IPS-NIHi11 (cell line): ENCODE data around the gene GTF2F1.
"Not testable (repeated sequence)": the region's sequence is repeated elsewhere in the genome, so short reads cannot be mapped to it uniquely, and the experiment has no call there.

Source experiments
- DNase-seq: peaks from one replicate; pipeline ENCODE4 v3.0.0; 2012; ENCODE audit warnings: mixed read lengths, low spot score

Gene GTF2F1

DNA sequence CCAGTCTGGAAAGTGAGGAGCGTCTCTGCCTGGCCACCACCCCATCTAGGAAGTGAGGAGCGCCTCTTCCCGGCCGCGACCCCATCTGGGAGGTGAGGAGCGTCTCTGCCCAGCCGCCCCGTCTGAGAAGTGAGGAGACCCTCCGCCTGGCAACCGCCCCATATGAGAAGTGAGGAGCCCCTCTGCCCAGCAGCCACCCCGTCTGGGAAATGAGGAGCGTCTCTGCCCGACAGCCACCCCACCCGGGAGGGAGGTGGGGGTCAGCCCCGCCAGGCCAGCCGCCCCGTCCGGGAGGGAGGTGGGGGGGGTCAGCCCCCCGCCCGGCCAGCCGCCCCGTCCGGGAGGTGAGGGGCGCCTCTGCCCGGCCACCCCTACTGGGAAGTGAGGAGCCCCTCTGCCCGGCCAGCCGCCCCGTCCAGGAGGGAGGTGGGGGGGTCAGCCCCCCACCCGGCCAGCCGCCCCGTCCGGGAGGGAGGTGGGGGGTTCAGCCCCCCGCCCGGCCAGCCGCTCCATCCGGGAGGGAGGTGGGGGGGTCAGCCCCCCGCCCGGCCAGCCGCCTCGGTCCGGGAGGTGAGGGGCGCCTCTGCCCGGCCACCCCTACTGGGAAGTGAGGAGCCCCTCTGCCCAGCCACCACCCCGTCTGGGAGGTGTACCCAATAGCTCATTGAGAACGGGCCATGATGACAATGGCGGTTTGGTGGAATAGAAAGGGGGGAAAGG is 37.5 kb downstream of the GTF2F1 start:
- not testable (repeated sequence) for DNase-seq

DNA sequence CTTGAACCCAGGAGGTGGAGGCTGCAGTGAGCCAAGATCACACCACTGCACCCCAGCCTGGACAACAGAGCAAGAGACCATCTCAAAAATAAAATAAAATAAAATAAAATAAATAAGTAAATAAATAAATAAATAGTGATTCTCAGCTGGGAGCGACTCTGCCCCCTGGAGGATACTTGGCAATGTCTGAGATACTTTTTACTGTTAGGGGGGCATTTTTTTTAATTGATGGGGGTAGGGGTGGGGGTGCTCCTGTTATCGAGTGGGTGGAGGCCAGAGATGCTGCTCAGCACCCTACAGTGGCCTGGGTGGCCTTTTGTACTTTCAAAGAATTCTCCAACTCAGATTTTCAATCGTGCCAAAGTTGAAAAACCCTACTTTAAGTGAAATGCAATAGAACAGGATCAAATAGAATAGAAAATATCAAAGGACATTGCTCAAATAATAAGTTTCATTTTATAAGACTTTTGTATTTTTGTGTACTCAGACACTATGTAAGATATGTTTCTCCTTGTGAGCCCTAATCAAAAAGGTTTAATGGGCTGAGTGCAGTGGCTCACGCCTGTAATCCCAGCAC is 38.8 kb downstream of the GTF2F1 start:
- no peak for DNase-seq

DNA sequence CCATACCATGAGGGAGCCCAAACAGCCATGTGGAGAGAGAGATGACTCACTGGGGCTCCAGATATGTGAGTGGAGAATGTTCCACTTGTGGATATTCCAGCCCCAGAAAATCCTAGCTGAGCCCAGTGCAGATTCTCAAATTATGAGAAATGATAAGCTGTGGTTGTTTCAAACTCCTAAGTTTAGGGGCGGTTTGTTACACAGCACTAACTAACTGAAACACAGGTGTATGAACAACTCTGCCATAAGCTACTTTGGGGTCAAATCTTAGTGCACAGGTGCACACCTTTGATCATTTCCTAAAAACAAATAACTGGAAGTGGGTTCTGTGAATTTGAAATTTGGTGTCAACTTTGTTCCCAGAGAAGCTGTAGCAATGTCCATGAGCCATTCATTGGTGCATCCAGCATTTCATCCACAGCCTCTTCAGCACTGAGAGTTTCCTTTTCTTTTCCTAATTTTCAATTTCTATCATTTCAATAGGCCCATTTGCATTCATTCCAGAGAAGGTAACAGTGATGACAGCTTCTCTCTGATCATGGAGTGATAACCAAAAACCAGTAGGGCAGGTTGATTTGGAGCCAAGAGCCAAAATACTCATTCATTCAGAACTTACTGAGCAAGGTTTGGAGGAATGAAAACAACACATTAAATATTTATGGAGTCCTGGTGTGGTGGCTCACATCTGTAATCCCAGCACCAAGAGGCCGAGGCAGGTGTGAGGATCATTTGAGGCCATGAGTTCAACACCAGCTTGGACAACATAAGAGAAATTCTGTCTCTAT is 40.4 kb downstream of the GTF2F1 start:
- DNase-seq: no peak

DNA sequence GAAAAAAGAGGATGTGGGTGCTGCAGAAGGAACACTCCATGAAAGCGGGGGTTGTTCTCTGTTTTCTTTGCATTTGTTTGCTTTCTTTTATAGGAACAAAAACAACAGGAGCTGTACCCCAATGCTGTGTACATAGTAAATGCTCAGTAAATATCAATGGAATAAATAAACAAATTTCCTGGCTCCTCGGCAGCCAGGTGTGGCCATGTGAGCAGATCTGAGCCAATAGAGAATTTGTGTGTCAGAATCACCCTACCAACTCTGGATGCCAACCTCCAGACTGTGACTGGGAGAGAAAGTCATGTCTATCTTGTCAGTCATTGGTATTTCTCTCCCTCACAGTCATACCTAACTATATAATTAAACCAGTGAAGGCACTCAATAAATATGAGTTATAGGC is 42.3 kb downstream of the GTF2F1 start:
- no peak for DNase-seq

DNA sequence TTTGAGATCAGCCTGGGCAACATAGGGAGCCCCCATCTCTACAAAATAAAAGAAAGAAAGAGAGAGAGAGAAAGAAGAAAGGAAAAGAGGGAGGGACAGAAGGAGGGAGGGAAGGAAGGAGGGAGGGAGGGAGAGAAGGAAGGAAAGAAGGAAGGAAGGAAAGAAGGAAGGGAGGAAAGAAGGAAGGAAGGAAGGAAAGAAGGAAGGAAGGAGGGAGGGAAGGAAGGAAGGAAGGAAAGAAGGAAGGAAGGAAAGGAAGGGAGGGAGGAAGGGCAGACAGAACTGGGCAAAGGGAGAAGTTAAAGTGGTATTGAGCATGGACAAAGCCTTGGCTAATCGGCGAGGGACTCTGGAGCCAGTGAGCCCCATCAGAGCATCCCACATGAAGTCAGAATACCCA is 43.7 kb downstream of the GTF2F1 start:
- not testable (repeated sequence) for DNase-seq

DNA sequence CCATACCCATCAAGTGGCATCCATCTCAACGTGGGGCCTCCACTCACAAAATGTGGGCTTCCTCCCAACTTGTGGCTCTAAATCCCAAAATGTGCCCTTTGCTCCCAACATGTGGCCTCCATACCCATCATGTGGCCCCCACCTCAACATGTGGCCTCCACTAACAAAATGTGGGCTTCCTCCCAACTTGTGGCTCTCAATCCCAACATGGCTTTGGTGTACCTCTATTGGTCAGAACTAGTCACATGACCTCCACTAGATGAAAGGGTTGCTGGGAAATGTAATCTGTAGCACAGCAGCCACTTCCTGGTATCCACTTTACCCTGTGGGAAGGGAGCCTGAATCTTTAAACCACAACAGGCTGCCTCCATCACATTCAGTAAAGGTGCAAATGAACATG is 49.5 kb downstream of the GTF2F1 start:
- no peak for DNase-seq

DNA sequence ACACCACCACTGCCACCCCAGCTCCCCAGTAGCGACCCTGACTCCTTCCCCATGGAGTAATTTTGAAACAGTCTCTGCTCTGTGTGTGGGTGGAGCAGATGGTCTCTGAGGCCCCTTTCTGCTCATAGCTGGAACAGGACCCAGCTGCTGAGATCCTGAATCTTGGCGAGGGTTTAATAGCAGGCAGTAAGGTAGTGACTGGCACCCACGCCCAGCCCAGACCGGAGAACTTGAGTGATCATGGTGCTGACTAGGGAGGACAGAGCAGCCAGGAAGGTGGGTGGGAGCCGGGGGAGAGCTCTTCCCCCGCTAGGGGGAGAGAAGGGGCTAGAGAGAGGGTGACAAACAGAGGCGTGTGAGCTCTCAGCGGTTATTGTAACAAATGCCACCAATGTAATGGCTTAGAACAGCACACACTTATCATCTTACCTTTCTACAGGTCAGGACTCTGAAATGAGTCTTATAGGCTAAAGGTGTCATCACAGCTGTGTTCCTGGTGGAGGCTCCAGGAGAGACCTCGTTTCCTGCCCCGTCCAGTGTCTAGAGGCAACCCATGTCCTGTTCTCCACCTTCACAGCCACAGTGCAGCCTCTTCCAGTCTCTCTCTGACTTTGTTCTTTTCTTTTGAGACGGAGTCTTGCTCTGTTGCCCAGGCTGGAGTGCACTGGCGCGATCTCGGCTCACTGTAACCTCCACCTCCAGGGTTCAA is 52.3 kb downstream of the GTF2F1 start:
- no peak for DNase-seq

DNA sequence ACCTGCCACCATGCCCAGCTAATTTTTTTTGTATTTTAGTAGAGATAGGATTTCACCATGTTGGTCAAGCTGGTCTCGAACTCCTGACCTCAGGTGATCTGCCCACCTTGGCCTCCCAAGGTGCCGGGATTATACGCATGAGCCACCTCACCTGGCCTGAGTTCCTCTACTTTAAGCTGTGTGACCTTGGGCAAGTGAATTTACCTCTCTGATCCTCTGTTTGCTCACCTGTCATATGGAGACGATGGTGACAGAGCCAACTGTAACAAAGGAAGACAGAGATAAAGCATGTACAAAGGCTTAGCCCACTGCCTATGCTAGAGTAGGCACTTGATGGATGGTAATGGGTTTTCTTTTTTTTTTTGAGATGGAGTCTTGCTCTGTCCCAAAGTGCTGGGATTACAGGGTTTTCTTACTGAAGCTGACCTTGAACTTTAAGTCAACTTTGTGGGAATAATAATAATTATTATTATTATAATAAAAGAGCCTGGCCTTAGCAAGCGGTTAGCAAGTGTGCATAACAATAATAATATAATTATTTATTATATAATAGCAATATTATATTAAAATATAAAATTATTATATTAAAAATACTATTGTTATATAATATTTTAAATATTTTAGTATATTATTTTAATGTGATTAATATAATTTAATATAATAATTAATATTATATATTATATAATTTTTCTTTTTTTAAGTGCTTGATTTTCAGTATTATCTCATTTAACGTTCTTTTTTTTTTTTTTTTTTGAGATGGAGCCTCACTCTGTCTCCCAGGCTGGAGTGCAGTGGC is 58.3 kb downstream of the GTF2F1 start:
- DNase-seq: no peak

DNA sequence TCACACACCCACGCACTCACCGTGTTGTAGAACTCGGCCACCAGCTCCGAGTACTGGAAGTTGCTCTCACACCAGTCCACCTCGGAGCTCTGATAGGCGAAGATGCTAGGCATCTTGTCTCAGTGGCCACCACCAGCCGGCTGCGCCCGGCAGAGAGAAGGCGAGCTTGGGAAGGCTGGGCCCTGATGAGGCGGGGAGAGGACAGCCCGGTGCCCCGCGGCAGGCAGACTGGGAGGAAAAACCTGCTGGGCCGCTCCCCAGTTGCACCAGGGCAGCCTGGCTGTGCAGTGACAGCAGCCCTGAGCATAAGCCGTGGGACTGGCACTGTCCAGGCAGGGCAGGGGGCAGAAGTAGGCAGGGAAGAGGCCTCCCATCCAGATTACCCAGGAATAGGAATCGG is 59.5 kb downstream of the GTF2F1 start, which contains the start of gene ACER1:
ACER1 (minus strand) TSS at position 174 of the 400 bp plus-strand sequence; CDS start at position 113, 61 bp downstream.
- DNase-seq: no peak
